Activated CD8-positive, alpha-beta memory T cell treated with anti-CD3 and anti-CD28 coated beads, Interleukin-2, amount 50 U/mL, for 48 hours (primary cell): Measurements from ENCODE around the gene STK33.

Experiments
- DNase-seq: peaks from one replicate; pipeline ENCODE4 v3.0.0-alpha.2; 2020

Gene STK33

DNA sequence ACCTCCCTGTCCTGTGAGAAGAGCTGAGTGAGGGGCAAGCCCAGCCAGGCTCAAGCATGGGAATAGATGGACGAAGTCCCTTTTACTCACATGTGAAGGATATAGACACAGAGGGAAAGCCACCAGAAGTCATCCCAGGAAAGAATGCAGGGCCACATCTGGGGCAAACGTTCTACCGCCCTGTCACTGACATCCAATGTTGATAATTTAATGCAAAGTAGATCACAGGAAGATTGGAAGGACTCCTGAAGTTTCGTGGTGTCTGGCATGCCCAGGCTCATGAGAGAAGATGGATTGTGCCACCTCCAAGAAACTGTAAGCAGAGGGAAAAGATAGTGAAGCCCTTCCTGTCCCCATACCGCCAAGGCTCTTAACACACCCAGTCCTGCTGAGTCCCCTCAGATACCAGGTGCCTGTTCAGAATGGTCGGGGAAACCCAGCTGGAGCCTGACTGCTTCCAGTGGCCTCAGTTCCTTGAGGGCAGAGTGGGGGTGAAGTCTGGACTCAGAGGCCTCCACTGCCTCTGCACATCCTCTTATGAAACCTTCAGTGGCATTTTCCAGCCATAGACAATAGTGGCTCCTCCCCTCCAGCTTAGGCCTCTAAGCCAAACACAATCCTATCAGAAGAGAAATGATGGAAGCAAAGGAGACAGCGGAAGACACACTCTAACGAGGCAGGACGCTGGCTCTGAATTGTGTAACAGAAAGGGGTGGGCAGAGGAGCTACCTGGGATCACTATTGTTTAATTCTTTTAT is 7.5 kb upstream of the STK33 start:
- no peak for DNase-seq

DNA sequence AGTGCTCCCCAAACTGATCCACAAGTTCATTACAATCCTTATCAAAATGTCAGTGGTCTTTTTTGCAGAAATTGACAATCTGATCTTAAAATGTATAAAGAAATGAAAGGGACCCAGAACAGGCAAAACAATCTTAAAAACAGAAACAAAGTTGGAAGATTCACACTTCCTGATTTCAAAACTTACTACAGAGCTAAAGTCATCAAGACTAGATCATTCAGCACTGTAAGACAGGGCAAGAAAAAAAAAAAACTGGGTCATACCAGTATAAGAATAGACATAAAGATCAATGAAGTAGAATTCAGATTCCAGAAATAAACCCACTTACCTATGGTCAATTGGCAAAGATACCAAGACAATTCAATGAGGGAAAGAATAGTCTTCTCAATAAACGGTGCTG is 4.5 kb upstream of the STK33 start:
- DNase-seq = no peak

DNA sequence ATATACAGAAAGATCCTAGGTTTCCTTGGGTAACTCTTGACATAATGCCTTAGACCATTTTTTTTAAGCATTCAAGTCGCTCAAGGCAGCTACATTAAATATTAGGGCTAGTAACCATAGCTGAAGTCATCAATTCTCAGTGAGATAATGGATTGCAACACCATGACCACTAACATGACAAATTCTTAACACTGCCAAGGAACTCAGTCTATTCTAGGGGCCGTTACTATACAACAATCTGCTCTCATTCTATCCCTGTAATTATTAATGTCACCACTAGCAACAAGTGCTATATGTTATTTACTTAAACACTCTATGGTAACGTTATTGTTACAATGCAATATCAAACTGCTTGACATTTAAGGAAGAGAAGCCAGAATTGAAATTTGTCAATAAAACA is 3.2 kb upstream of the STK33 start:
- no peak for DNase-seq

DNA sequence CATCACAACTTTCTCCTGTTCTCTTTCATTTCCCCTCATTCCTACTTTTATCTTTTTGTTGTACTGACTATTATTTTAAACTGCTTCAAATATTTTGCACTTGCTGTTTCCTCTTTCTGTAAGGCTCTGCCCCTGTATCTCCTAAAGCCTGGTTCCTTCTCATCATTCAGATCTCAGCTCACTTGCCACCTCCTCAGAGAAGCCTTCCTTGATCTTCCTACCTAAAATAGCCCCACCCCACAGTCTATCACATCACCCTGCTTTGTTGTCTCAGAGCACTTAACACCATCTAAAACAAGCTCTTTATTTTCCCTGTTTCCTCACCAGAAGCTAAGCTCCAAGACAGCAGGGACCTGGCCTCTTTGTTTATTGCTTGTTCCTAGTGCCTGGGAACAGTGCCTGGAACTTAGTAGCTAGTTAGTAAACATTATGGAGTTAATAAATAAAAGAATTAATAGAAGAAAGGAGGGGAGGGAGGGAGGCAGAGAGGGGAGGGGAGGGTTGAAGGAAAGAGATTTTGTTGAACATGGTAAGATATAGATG is 2.5 kb upstream of the STK33 start:
- DNase-seq = no peak

DNA sequence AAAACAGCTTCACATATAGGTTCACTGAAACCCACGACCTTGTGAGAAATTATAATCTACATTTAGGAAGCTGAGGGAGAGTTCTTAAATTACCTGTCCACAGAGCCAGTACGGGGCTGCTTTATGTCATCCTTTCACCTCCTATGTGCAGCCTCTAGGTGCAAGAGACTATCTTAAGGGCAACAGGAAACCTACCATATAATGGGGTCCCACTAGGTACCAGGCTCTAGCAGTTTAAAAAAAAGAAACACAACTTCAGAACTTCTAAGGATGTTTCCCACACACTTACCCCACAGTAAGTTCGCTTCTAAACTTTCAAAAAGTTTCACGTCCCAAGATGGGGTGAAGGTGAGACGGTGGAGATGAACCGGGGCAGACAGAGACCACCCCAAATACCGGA is 573 bp downstream of the STK33 start:
- DNase-seq = no peak

DNA sequence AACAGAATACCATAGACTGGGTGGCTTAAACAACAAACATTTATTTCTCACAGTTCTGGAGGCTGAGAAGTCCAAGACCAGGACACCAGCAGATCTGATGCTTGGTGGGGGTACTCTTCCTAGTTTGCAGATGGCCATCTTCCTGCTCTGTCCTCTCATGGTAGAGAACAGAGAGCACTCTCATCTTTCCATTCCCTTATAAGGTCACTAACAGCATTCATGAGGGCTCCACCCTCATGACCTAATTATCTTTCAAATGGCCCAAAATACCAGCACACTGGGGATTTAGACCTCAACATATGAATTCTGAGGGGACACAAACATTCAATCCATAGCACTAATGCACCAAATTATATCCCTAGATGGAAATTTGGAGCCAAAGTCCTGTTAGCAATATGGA is 6.1 kb downstream of the STK33 start:
- no peak for DNase-seq

DNA sequence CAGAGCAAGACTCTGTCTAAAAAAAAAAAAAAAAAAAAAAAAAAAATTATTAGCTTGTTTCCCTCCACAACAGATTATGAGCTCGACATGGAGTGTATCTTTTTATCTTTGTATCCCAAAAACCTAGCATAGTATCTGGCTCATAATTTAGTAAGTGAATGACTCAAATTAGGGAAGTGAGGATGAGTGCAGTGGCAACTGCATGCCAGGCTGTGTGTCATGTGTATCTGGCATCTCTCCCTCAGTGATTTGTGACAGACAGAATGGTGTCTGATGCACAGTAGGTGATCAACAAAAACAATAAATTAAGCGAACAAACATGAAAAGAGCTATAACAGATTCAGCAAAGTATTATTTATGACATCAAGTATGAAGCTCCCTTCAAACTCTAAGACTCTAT is 7.2 kb downstream of the STK33 start:
- no peak for DNase-seq

DNA sequence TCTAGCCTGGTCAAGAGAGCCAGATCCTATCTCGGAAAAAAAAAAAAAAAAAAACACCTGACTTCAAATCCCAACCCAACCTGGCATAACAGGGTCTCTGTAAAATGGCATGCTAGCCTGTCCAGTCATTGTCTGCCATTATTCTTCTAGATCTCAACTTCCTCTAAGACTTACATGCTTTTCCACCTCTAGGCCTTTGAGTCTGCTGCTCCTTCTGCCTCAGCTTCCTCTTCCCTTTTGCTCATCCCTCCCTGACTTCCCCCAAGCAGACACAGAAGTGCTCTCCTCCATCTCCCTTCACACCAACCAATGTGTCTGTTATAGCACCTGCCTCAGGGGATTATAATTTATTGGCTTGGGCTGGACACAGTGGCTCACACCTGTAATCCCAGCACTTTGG is 7.8 kb downstream of the STK33 start:
- no peak for DNase-seq

DNA sequence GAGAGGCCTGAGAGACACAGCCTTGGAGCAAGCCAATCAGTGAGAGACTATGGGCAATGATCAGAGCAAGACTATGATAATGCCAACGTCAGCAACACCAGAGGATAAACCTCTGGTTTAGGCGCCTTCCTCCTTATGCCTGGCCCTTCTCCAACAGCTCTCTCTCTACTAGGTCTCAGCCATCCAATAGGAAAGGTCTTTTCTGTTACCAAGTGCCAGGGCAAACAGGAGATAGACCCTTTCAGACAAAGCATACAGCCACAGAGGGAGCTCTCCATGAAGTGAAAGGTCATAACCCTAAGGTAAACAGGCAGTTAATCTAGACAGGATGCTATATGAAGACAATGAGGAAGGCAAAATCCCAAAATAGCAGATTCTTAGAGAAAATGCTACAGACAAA is 9.5 kb downstream of the STK33 start:
- no peak for DNase-seq

DNA sequence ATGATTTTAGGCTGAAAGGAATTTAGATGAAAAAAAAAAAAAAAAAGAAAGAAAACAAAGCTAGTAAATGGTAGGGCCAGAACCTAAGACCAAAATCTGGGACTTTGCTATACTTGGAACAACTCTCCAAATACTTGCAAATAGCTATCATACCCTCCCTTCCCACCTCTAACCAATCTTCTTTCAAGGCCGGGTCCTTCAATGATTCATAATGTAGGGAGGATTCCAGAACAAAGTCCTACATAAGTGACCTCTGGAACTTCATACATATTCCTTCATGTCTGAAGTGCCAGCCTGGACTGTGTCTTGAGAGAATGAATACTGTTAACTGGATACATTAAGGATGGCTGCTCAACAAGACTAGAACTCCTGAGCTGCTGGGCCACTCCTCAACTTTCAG is 9.9 kb downstream of the STK33 start:
- no peak for DNase-seq

DNA sequence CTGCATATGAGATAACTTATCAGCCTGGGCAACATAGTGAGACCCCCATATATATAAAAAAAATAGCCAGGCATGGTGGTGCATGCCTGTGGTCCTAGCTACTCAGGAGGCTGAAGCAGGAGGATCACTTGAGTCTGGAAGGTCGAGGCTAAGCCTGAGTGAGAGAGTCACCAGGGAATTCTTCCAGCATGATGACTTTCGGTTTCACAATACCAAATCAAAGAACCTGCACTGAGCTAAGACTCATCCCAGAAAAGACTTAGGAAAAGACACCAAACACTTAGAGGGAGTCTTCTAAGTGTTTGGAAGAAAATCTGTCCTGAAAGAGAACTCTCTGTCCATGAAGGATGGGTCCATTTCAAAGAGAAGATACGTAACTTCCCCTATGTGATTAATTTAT is 12.7 kb downstream of the STK33 start:
- DNase-seq = no peak

DNA sequence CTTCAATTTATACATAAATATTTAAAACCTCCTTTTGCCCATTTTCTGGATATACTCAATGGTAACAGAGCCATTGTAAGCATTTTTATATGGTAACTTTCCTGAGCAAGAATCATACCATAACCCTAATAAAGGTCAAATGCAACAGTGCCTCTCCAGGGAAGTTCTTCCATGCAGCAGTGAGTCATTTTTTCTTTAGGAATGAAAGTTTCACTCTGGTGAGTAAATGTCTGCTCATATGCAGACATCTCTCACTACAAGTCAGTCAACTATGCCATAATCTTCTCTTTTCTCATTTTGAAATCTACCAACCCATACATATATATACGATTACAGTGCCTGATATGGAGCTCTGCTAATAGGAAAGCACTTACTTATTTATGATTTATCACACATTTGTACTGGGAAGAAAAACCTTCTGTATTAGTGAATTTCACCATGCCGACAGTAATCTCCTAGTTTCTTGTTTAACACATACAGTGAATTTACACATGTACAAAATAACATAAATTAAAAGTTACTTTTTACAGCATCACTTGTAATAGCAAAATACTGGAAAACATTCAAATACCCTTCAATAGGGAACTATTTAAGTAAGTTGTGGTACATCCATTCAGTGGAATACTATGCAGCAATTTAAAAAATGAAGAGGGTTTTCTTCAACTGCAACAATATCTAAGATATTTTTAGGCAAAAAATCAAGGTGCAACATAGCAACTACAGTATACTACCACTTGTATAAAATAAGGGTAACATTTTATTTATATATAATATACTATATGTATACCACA is 16.0 kb downstream of the STK33 start:
- DNase-seq = no peak

DNA sequence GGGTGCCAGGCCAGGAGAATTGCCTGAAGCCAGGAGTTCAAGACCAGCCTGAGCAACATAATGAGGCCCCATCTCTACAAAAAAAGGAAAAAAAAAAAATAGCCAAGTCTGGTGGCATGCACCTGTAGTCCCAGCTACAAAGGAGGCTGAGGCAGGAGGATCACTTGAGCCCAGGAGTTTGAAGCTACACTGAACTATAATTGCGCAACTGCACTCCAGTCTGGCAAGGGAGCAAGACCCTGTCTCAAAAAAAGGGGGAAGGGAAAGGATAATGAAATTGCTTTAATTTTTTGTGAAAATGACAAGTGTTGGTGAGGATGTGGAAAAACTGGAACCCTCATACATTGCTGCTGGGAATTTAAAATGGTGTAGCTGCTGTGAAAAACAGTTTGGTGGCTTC is 19.2 kb downstream of the STK33 start:
- no peak for DNase-seq

DNA sequence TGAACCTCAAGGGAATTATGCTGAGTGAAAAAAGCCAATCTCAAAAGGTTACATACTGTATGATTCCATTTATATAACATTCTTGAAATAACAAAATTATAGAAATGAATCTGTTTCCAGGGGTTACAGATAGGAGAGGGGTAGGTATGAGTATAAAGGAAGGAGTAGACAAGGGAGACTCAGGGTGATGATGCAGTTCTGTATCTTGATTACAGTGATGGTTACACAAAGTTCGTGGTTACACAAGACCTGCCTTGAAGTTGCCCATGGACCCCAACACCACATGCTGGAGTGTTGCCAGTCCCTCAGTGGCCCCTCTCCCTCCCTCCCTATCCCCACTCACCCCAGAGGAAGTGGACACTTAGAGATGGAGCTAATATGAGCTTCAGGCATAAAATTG is 20.3 kb downstream of the STK33 start:
- DNase-seq = no peak

DNA sequence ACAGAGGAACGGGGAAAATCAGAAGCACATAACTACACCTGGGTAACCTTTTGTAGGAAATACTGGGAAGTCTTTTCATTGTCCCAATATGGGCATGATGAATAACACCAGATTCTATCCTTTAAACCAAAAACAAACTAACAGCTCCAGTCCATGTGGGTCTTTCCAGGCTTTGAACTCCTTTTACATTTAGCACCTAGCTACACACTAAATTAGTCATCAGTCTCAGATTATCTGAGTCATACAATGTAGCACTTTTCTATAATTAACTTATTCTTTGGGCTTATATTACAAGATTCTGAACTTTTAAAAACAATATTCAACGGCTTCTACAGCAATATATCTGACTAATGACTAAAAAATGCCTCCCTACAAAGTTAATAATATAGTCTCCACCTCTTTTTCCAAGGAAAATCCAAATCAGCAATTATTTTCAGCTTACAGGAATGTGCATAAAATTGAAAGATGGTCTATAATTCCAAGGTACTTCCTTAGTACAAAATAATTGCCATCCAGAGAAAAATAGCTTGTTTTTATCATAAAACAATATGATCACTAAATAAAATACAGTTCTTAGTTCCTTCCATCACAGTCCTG is 26.3 kb downstream of the STK33 start:
- no peak for DNase-seq

DNA sequence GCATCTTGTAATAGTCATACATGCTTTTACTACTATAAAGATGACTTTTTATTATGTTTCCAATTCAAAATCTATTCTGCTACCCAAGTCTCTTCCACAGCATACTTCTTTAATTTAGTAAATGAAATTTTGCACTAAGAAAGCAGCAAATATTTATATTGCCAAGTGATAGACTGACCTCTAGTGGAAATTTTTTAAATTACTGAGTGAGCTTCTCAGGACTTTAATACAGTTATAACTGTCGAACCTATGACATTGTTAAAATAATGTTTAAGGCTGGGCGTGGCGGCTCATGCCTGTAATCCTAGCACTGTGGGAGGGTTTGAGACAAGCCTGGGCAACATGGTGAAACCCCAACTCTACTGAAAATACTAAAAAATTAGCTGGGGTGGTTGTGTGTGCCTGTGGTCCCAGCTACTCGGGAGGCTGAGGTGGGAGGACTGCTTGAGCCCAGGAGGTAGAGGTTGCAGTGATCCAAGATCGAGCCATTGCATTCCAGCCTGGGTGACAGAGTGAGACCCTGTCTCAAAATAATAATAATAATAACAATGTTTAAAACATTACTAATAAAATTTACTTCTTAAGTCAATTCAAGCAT is 27.3 kb downstream of the STK33 start:
- no peak for DNase-seq

DNA sequence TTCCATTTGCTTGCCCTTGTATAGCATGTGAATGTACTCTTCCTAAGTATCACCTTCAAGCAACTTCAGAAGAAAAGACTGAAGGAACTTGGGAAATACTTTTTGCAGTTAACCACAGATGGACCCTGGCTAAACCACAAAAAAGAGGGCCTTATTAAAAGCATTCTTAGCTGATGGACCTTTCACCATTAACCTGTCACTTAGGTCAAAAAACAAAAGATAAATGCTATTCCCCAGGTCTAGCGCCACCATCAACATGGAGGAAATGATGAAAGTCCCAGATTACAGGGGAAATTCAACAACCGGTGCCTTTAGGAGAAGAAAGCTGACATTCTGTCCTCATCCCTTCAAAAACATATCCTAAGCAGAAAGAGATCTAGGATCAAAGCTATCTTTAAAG is 29.5 kb downstream of the STK33 start:
- DNase-seq = no peak

DNA sequence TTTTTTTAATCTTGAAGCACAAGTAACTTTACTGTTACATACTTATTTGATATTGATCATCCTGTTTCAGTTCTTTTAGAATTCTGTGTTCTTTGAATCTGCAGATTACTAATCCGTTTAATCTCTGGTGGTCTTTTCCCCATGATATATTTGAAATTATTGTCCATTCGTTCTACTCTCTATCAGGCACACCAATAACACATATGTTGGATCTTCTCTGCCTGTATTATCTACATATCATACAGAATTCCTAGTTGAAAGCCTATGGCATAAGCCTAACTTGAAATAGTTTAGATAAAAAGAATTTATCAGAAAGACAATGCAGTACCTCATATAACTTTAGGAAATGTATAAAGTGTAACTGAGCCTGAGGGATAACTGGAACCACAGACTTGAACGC is 32.6 kb downstream of the STK33 start:
- DNase-seq = no peak

DNA sequence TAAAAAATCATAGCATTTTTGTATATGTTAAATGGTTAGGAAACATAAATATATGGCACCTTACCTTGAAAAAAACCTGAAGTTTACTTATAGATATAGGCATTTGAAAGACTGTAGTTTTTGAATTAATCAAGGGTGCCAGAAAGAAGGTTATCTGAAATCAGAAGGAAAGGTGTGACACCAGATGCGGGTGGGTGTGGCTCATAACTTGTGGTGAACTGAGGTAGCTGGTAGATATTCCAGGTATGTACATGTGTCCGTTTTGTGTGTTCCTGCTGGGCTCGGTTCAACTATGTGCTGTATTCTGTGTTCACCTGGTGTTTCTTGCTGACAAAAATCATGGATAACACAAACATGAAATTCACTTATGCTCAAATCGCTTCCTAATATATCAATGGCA is 35.6 kb downstream of the STK33 start:
- no peak for DNase-seq

DNA sequence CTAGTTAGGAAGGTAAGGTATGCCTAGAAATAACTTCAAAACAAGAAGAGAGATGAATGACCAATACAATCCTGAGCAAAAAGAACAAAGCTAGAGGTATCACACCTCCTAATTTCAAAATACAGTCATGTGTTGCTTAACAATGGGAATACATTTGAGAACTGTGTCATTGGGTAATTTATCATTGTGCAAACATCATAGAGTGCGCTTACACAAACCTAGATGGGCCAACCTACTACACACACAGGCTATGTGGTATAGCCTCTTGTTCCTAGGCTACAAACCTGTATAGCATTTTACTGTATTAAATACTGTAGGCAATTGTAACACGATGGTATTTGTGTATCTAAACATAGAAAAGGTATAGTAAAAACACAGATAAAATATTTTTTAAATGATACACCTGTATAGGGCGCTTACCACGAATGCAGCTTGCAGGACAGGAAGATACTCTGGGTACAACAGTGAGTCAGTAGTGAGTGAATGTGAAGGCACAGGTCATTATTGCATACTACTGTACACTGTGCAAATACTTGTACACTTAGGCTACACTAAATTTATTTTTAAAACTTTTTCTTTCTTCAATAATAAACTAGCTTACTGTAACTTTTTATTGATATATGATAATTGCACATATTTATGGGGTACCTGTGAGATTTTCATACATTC is 48.2 kb downstream of the STK33 start:
- DNase-seq = no peak

DNA sequence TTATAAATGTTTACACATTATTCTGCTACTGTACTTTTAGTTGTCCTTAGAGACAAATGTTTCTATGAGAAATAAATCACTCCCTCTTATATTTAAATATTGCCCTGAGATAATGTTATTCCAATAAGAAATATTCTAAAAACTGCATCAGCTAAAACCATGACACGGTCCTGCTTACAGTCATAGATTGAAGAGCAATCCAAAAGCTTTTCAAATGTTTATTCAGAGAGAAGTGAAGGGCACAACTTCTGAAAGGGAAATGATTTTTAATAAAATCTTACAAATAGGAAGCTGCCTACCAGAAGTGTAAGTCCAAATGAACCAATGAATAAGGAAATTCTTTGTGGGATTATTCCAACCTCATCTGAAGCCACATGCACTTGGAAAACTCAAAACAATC is 49.2 kb downstream of the STK33 start:
- DNase-seq = no peak

DNA sequence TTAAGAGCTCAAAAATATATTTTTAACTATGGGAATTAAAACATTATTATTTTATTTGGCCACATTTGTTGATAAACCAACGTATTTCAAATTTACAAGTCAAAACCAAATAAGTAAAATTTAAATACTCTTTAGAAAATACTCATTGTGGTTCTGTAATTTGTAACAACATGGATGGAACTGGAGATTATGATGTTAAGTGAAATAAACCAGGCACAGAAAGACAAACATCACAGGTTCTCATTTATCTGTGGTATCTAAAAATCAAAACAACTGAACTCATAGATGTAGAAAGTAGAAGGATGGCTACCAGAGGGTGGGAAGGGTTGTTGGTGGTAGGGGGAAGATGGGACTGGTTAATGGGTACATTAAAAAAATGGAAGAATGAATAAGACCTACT is 50.8 kb downstream of the STK33 start:
- no peak for DNase-seq

DNA sequence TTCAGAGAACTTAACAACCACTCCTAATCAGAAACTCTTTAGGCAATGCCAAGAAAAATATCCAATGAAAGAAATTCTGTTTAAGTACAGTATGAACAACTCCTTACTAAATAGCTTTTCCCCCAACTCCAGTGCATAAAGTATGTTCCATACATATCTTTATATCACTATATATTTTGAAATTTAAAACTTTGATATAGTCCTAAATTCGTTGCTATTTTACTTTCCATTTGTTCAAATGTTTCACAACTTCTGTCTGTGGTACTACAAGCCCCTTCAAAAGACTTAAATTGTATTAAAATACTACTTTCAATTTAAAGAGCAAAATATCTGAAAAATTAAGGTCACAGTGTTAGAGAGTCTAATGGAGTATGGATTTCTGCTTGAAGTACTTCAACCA is 52.6 kb downstream of the STK33 start:
- no peak for DNase-seq
